GM12878 (cell line): ENCODE measurements around the gene NRXN3. TPM values are rescaled to one million over a fixed set of nuclear protein-coding genes. Genes with fewer than 3 reads are reported as not detected.

Experiments
- ATAC-seq: fragments of 200-7000 bp; cut with Tn5 transposase; 3 replicates; pipeline ENCODE4 v1.9.1; 2020; ENCODE audit warnings: mild to moderate bottlenecking, moderate library complexity
- BruUV-seq: library from RNA; stranded (reverse); fragments of 400-500 nt; replicated peaks from 2 replicates; lab custom pipeline; 2021; lab: Mats Ljungman, UMichigan
- CTCF ChIA-PET: fragments of 300-600 bp; sonication (Branson Sonifier 250); formaldehyde crosslinking; extraction: SDS; loops from one replicate; lab custom pipeline; 2021; ENCODE audit warnings: inconsistent platforms; lab: Yijun Ruan, JAX
- POLR2A ChIA-PET: fragments of 350-600 bp; formaldehyde crosslinking; extraction: SDS; loops from one replicate; lab custom pipeline; 2021; ENCODE audit warnings: inconsistent platforms; lab: Charles Lee
- RAD21 ChIA-PET: fragments of 300-600 bp; sonication (Branson Sonifier 250); formaldehyde crosslinking; loops from one replicate; lab custom pipeline; 2023; ENCODE audit warnings: antibody characterized with exemption; ENCODE audit not compliant: unreplicated experiment; lab: Charles Lee
- SMC1A ChIA-PET: fragments of 300-600 bp; sonication (Branson Sonifier 250); formaldehyde crosslinking; loops from one replicate; lab custom pipeline; 2023; ENCODE audit not compliant: unreplicated experiment, uncharacterized antibody; lab: Charles Lee
- DNase-seq: peaks from one replicate; pipeline ENCODE4 v3.0.0-alpha.2; 2011; ENCODE audit warnings: low read depth, low spot score
- FAIRE-seq: peaks from 3 replicates; lab custom pipeline; 2011; peaks lifted over from hg19 to GRCh38; lab: Jason Lieb, UNC
- H2AFZ ChIP-seq: 2 replicates; pipeline ENCODE4 v1.6.0; 2011; ENCODE audit warnings: low read depth, low read length, control low read depth; ENCODE audit not compliant: control insufficient read depth
- H3K27ac ChIP-seq: 2 replicates; pipeline ENCODE4 v1.5.1; 2011; ENCODE audit warnings: control low read depth; ENCODE audit not compliant: control insufficient read depth, insufficient read depth
- H3K27me3 ChIP-seq, 2 experiments: replicated peaks in 1 of 2; 2 replicates each; pipeline versions ENCODE4 v1.6.0 to v1.6.1; 2011; ENCODE audit warnings: low read length in 1 of 2; ENCODE audit not compliant: control insufficient read depth in 2 of 2, insufficient read depth in 2 of 2
- H3K36me3 ChIP-seq, 2 experiments: 2 replicates each; pipeline ENCODE4 v1.5.1; 2011; ENCODE audit warnings: low read length in 1 of 2; ENCODE audit not compliant: control insufficient read depth in 2 of 2, insufficient read depth in 2 of 2
- H3K4me1 ChIP-seq: 2 replicates; pipeline ENCODE4 v1.6.1; 2011; ENCODE audit warnings: mild to moderate bottlenecking, low read length, moderate library complexity, mixed read lengths; ENCODE audit not compliant: control insufficient read depth, insufficient read depth
- H3K4me2 ChIP-seq: 2 replicates; pipeline ENCODE4 v1.6.0; 2011; ENCODE audit warnings: control low read depth; ENCODE audit not compliant: control insufficient read depth, insufficient read depth
- H3K4me3 ChIP-seq: fragments of 200-600 bp; sonication (generic); 2 replicates; pipeline ENCODE4 v1.5.1; 2016
- H3K79me2 ChIP-seq: 2 replicates; pipeline ENCODE4 v1.6.0; 2011; ENCODE audit warnings: low read length; ENCODE audit not compliant: control insufficient read depth, insufficient read depth
- H3K9ac ChIP-seq: 2 replicates; pipeline ENCODE4 v1.8.0; 2011; ENCODE audit warnings: low read length, control low read depth, mixed read lengths; ENCODE audit not compliant: control insufficient read depth, insufficient read depth
- H3K9me3 ChIP-seq: replicated peaks from 3 replicates; pipeline ENCODE4 v1.5.1; 2011; ENCODE audit warnings: mild to moderate bottlenecking, low read length; ENCODE audit not compliant: control insufficient read depth, insufficient read depth
- H4K20me1 ChIP-seq: 2 replicates; pipeline ENCODE4 v1.6.0; 2011; ENCODE audit not compliant: control insufficient read depth, insufficient read depth
- ASH2L ChIP-seq: fragments of 300-600, 200-600 bp; sonication (generic); IDR thresholded peaks from 2 replicates; pipeline ENCODE4 v1.6.1; 2017; ENCODE audit warnings: low read depth, mild to moderate bottlenecking, borderline replicate concordance
- CEBPB ChIP-seq, 2 experiments: fragments of 150-350 bp in 1 of 2; IDR thresholded peaks; 2 replicates each; pipeline ENCODE4 v1.6.1; 2012 to 2014; ENCODE audit warnings: low read depth in 2 of 2, low read length in 2 of 2, borderline replicate concordance in 1 of 2, inconsistent platforms in 1 of 2
- CREM ChIP-seq: IDR thresholded peaks from 2 replicates; pipeline ENCODE4 v1.6.1; 2014; ENCODE audit warnings: antibody characterized with exemption, low read depth
- EED ChIP-seq: sonication (generic); IDR thresholded peaks from 2 replicates; pipeline ENCODE4 v1.6.1; 2016; ENCODE audit warnings: antibody characterized with exemption, low read depth
- FOXM1 ChIP-seq: IDR thresholded peaks from 2 replicates; pipeline ENCODE4 v1.6.1; 2012; ENCODE audit warnings: low read depth, mild to moderate bottlenecking, inconsistent platforms, low read length, moderate library complexity
- GABPA ChIP-seq: IDR thresholded peaks from 2 replicates; pipeline ENCODE4 v1.6.1; 2014; ENCODE audit warnings: antibody characterized with exemption, low read depth, mild to moderate bottlenecking, inconsistent platforms
- HCFC1 ChIP-seq: fragments of 150-350 bp; IDR thresholded peaks from 2 replicates; pipeline ENCODE4 v1.6.1; 2014; ENCODE audit warnings: low read length
- MAX ChIP-seq: IDR thresholded peaks from 2 replicates; pipeline ENCODE4 v1.6.1; 2012; ENCODE audit warnings: low read depth, low read length, improper control_type of control experiment
- MTA2 ChIP-seq: fragments of 450-650 bp; IDR thresholded peaks from 2 replicates; pipeline ENCODE4 v1.6.1; 2016; ENCODE audit warnings: low read depth, mild to moderate bottlenecking, moderate library complexity
- MYB ChIP-seq: fragments of 150-350 bp; IDR thresholded peaks from 2 replicates; pipeline ENCODE4 v1.6.1; 2014; ENCODE audit warnings: mild to moderate bottlenecking, low read depth, low read length, borderline replicate concordance
- NRF1 ChIP-seq: conservative IDR thresholded peaks from 2 replicates; pipeline ENCODE4 v1.6.1; 2011; ENCODE audit warnings: mild to moderate bottlenecking, low read depth, low read length, improper control_type of control experiment
- SMAD5 ChIP-seq: IDR thresholded peaks from 2 replicates; pipeline ENCODE4 v1.6.1; 2016; ENCODE audit warnings: antibody characterized with exemption, low read depth
- SREBF2 ChIP-seq: IDR thresholded peaks from 2 replicates; pipeline ENCODE4 v1.6.1; 2012; ENCODE audit warnings: mild to moderate bottlenecking, low read length
- TARDBP ChIP-seq: IDR thresholded peaks from 2 replicates; pipeline ENCODE4 v1.6.1; 2016; ENCODE audit warnings: borderline replicate concordance
- ZNF274 ChIP-seq: IDR thresholded peaks from one replicate; pipeline ENCODE4 v1.8.0; 2011; ENCODE audit not compliant: insufficient read length, insufficient read depth
- WGBS: methylation state at CpG from one replicate; pipeline ENCODE4 v1.1.6; 2016; ENCODE audit warnings: low lambda C conversion rate; ENCODE audit not compliant: insufficient replicate concordance, insufficient coverage; ENCODE audit errors: missing lambda C conversion rate; 5-methylcytosine and 5-hydroxymethylcytosine counted together
- in situ Hi-C: fragments of 300-500 bp; cut with MboI; formaldehyde crosslinking; loops from 9 replicates; pipeline ENCODE4 v1.14.3; 2018; ENCODE audit warnings: mixed read lengths
- intact Hi-C: fragments of 100-400 bp; cut with micrococcal nuclease; formaldehyde crosslinking; loops from one replicate; pipeline ENCODE4 v1.14.2; 2022; ENCODE audit not compliant: unreplicated experiment
- polyA plus RNA-seq, 11 experiments: library from polyadenylated mRNA; depleted of rRNA in 4 of 11; unstranded in 6 of 11; stranded (reverse) in 5 of 11; fragments of >200 nt; fragmentation: Nextera tagmentation in 4 of 11; fragmentation: Illumina TruSeq in 1 of 11; extraction: Ambion mirVana in 4 of 11; extraction: Trizol in 1 of 11; gene quantifications; 1 replicate in 1 of 11; 2 replicates in 10 of 11; pipeline versions ENCODE4 v1.2.1 to v1.2.3, GENCODE V29; 2011 to 2016; ENCODE audit warnings: inconsistent platforms in 2 of 11, missing spikeins in 2 of 11, low read depth in 1 of 11
- total RNA-seq, 4 experiments: library from RNA; depleted of rRNA in 3 of 4; stranded (reverse); fragments of >200 nt in 3 of 4; fragmentation: Illumina TruSeq in 1 of 4; extraction: Trizol in 1 of 4; gene quantifications; 2 replicates each; pipeline versions ENCODE4 v1.2.1 to v1.2.3, GENCODE V29; 2013 to 2021
- TF ChIP-seq, protein P1 (sequence below): fragments of 450-650 bp; IDR thresholded peaks from 2 replicates; pipeline ENCODE4 v1.6.1; 2017; ENCODE audit warnings: borderline replicate concordance
- TF ChIP-seq, protein P2 (sequence below): fragments of 450-650 bp; IDR thresholded peaks from 2 replicates; pipeline ENCODE4 v1.6.1; 2018; ENCODE audit warnings: mild to moderate bottlenecking, low read depth, moderate library complexity; ENCODE audit not compliant: partially characterized antibody

Gene NRXN3
- total and polyA plus RNA-seq, 10 of the 15 experiments (the other 5 are each of a cell fraction or from before 2014, with no cell fraction given), result 0.52 to 3.3 (median 1.4) TPM

GRCh38 chr14:79602045-79602444 is 1431.9 kb downstream of the NRXN3 start:
- no peak overlapping the region for H3K4me3 ChIP-seq
- in situ Hi-C loops (no loop called here), intact Hi-C loops (no loop called here)
- H4K20me1 ChIP-seq, result no peaks in the 10 kb centered on the region
- TF ChIP-seq MTA2 (no peak), HCFC1 (no peak), ASH2L (no peak), CEBPB (IDR thresholded peaks at IDR 0.05; ENCODE audit: borderline replicate concordance in 1 of 2, low read depth in 2 of 2, low read length in 2 of 2) (no peak), MAX (no peak)
- ChIA-PET SMC1A (no interaction called here), POLR2A (no interaction called here), CTCF (no interaction called here), RAD21 (no interaction called here)
- no peak overlapping the region for H3K4me2 ChIP-seq
- no peaks in the 10 kb centered on the region for H3K79me2 ChIP-seq
- ATAC-seq (no peak), FAIRE-seq (no peak), DNase-seq (no peak)
- no peak overlapping the region for H3K9ac ChIP-seq
- H3K27ac ChIP-seq, result no peak overlapping the region
- 0% methylated on average over 1 of the region's 1 CpG for WGBS
- no peak overlapping the region for H2AFZ ChIP-seq
- H3K9me3 ChIP-seq, result no peaks in the 10 kb centered on the region
- H3K27me3 ChIP-seq, result no peaks in the 10 kb centered on the region
- H3K4me1 ChIP-seq, result no peaks in the 10 kb centered on the region
- H3K36me3 ChIP-seq, result no peaks in the 10 kb centered on the region
- BruUV-seq, result no TSS peak

DNA sequence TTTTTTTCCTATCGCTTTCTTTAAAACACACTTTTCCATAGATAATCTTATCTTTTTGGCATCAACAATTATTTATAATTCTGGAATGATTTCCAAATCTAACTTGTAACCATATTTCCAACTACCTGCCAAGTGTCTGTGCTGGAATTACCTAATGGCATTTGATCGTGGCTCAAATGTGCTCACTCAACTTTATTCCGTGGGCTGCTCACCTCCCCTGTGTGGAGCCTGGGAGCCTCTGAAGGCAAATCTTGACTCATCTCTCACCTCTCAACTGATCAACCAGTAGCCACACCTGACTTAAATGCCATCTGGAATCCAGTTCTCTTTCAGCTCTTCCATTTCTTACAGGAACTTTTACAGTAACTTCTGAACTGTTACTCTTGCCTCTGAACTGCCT is 1432.6 kb downstream of the NRXN3 start:
- Histone ChIP-seq H3K4me2 (no peak overlapping the region), H3K27me3 (no peaks in the 10 kb centered on the region), H3K36me3 (no peaks in the 10 kb centered on the region), H2AFZ (no peak overlapping the region), H4K20me1 (no peaks in the 10 kb centered on the region), H3K9me3 (no peaks in the 10 kb centered on the region), H3K9ac (no peak overlapping the region), H3K79me2 (no peaks in the 10 kb centered on the region), H3K27ac (no peak overlapping the region), H3K4me1 (no peaks in the 10 kb centered on the region), H3K4me3 (no peak overlapping the region)
- no peak for ATAC-seq
- ChIA-PET RAD21 (no interaction called here), SMC1A (no interaction called here), POLR2A (no interaction called here), CTCF (no interaction called here)
- BruUV-seq, result no TSS peak
- intact Hi-C loops (no loop called here), in situ Hi-C loops (no loop called here)
- no peak for FAIRE-seq
- WGBS, result 50% methylated on average over 3 of the region's 3 CpGs
- no peak for DNase-seq
- TF ChIP-seq, protein P1, sequence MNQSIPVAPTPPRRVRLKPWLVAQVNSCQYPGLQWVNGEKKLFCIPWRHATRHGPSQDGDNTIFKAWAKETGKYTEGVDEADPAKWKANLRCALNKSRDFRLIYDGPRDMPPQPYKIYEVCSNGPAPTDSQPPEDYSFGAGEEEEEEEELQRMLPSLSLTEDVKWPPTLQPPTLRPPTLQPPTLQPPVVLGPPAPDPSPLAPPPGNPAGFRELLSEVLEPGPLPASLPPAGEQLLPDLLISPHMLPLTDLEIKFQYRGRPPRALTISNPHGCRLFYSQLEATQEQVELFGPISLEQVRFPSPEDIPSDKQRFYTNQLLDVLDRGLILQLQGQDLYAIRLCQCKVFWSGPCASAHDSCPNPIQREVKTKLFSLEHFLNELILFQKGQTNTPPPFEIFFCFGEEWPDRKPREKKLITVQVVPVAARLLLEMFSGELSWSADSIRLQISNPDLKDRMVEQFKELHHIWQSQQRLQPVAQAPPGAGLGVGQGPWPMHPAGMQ, result no peak
- TF ChIP-seq SMAD5 (no peak), TARDBP (no peak), ZNF274 (no peak), EED (no peak), CREM (no peak), NRF1 (no peak), FOXM1 (no peak), GABPA (no peak), SREBF2 (no peak), MYB (no peak)
- TF ChIP-seq, protein P2, sequence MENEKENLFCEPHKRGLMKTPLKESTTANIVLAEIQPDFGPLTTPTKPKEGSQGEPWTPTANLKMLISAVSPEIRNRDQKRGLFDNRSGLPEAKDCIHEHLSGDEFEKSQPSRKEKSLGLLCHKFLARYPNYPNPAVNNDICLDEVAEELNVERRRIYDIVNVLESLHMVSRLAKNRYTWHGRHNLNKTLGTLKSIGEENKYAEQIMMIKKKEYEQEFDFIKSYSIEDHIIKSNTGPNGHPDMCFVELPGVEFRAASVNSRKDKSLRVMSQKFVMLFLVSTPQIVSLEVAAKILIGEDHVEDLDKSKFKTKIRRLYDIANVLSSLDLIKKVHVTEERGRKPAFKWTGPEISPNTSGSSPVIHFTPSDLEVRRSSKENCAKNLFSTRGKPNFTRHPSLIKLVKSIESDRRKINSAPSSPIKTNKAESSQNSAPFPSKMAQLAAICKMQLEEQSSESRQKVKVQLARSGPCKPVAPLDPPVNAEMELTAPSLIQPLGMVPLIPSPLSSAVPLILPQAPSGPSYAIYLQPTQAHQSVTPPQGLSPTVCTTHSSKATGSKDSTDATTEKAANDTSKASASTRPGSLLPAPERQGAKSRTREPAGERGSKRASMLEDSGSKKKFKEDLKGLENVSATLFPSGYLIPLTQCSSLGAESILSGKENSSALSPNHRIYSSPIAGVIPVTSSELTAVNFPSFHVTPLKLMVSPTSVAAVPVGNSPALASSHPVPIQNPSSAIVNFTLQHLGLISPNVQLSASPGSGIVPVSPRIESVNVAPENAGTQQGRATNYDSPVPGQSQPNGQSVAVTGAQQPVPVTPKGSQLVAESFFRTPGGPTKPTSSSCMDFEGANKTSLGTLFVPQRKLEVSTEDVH, result no peak
